GM12892 (cell line): ENCODE data around the gene EGFR.

ENCODE experiments used
- POLR2A ChIP-seq: IDR thresholded peaks from 2 replicates; pipeline ENCODE4 v1.6.1; 2011; ENCODE audit warnings: low read depth, low read length, control low read depth
- POLR2AphosphoS5 ChIP-seq: IDR thresholded peaks from 2 replicates; pipeline ENCODE4 v1.6.1; 2011; ENCODE audit warnings: low read depth, low read length, control low read depth
- TAF1 ChIP-seq: IDR thresholded peaks from 2 replicates; pipeline ENCODE4 v1.6.1; 2011; ENCODE audit warnings: low read depth, mild to moderate bottlenecking, control low read depth, low read length, borderline replicate concordance

DNA sequence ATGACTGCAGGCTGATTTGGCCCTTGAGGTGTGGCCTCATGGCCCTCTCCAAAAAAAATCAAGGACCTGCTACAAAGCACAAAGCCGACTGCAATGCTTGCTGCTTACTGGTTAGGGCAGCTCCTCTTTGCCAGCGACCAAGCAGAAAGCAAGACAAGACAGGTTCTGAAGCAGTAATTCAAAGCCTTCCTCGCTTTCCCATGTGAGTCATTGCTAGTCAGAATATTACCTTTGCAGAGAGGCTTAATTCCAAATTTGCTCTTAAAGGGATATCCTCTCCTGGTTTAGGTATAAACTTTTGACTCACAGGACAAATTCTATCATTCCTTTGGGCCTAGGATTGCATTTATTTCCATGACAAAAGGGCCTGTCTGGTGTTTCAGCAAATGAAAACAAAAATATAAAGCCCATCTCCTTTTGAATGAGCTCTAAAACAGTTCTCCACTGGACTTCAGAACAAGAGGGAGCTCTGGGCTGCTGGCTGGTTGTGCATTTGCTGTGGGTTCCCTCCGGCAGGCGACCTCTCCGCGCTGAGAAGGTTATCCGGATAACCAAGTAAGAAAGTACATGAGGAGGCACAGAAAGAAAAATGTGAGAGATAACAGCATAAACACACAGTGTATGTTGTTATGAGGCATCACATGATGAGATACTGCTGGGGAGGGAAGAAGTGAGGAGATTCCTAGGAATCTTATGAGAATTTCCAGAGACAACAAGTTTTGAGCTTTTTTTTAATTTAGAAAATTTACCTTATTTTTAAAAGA is 90.8 kb downstream of the EGFR start:
- no peak for TF ChIP-seq POLR2A
- TF ChIP-seq POLR2AphosphoS5: no peak
- TF ChIP-seq TAF1: no peak
